Liver (tissue), 3 donors: ENCODE results near the gene RASGRF2.

ENCODE experiments used
- CTCF ChIP-seq: fragments of 150-350 bp; IDR thresholded peaks from 2 replicates; pipeline ENCODE4 v1.5.1; 2017; ENCODE audit warnings: improper control_type of control experiment, low read depth, low read length; ENCODE audit not compliant: missing input control
- GABPA ChIP-seq, 2 donors: IDR thresholded peaks in 1 of 2; conservative IDR thresholded peaks in 1 of 2; 2 replicates each; pipeline ENCODE4 v1.6.1; 2016; ENCODE audit warnings: antibody characterized with exemption in 2 of 2, mild to moderate bottlenecking in 1 of 2, moderate library complexity in 1 of 2
- RAD21 ChIP-seq, 2 donors: IDR thresholded peaks; 2 replicates each; pipeline ENCODE4 v1.6.1; 2016; ENCODE audit warnings: antibody characterized with exemption in 2 of 2, mild to moderate bottlenecking in 2 of 2
- RXRA ChIP-seq, 2 donors: IDR thresholded peaks; 2 replicates each; pipeline ENCODE4 v1.6.1; 2017 to 2018; ENCODE audit warnings: antibody characterized with exemption in 2 of 2, mild to moderate bottlenecking in 1 of 2
- SP1 ChIP-seq: IDR thresholded peaks from 2 replicates; pipeline ENCODE4 v1.6.1; 2018; ENCODE audit warnings: antibody characterized with exemption, mild to moderate bottlenecking
- TAF1 ChIP-seq: conservative IDR thresholded peaks from 2 replicates; pipeline ENCODE4 v1.6.1; 2016; ENCODE audit warnings: antibody characterized with exemption, mild to moderate bottlenecking
- YY1 ChIP-seq: IDR thresholded peaks from 2 replicates; pipeline ENCODE4 v1.6.1; 2016; ENCODE audit warnings: antibody characterized with exemption, mild to moderate bottlenecking
- TF ChIP-seq, protein P1 (sequence below): IDR thresholded peaks from 2 replicates; pipeline ENCODE4 v1.6.1; 2016; ENCODE audit warnings: antibody characterized with exemption
- TF ChIP-seq, protein P2 (sequence below): IDR thresholded peaks from 2 replicates; pipeline ENCODE4 v1.6.1; 2016; ENCODE audit warnings: antibody characterized with exemption, mild to moderate bottlenecking
- TF ChIP-seq, protein P3 (sequence below): IDR thresholded peaks from 2 replicates; pipeline ENCODE4 v1.6.1; 2016; ENCODE audit warnings: antibody characterized with exemption
- donor health status: healthy.
- donor health status: healthy.

GRCh38 chr5:81172710-81173109, 212.5 kb downstream of the RASGRF2 start:
- TF ChIP-seq, protein P1, sequence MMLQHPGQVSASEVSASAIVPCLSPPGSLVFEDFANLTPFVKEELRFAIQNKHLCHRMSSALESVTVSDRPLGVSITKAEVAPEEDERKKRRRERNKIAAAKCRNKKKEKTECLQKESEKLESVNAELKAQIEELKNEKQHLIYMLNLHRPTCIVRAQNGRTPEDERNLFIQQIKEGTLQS = no peak
- no peak for TF ChIP-seq CTCF
- no peak for TF ChIP-seq RAD21 (IDR thresholded peaks at IDR 0.05)
- no peak for TF ChIP-seq YY1
- TF ChIP-seq, protein P2, sequence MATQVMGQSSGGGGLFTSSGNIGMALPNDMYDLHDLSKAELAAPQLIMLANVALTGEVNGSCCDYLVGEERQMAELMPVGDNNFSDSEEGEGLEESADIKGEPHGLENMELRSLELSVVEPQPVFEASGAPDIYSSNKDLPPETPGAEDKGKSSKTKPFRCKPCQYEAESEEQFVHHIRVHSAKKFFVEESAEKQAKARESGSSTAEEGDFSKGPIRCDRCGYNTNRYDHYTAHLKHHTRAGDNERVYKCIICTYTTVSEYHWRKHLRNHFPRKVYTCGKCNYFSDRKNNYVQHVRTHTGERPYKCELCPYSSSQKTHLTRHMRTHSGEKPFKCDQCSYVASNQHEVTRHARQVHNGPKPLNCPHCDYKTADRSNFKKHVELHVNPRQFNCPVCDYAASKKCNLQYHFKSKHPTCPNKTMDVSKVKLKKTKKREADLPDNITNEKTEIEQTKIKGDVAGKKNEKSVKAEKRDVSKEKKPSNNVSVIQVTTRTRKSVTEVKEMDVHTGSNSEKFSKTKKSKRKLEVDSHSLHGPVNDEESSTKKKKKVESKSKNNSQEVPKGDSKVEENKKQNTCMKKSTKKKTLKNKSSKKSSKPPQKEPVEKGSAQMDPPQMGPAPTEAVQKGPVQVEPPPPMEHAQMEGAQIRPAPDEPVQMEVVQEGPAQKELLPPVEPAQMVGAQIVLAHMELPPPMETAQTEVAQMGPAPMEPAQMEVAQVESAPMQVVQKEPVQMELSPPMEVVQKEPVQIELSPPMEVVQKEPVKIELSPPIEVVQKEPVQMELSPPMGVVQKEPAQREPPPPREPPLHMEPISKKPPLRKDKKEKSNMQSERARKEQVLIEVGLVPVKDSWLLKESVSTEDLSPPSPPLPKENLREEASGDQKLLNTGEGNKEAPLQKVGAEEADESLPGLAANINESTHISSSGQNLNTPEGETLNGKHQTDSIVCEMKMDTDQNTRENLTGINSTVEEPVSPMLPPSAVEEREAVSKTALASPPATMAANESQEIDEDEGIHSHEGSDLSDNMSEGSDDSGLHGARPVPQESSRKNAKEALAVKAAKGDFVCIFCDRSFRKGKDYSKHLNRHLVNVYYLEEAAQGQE = no peak
- TF ChIP-seq TAF1 = no peak
- no peak for TF ChIP-seq SP1
- no peak for TF ChIP-seq GABPA (IDR thresholded peaks at IDR 0.05 in 1 of 2, conservative IDR thresholded peaks at IDR 0.05 in 1 of 2)
- TF ChIP-seq RXRA (IDR thresholded peaks at IDR 0.05) = no peak
- TF ChIP-seq, protein P3, sequence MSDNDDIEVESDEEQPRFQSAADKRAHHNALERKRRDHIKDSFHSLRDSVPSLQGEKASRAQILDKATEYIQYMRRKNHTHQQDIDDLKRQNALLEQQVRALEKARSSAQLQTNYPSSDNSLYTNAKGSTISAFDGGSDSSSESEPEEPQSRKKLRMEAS = no peak
